ENCODE data around the gene TMEM178B. TPM values are rescaled to one million over a fixed set of nuclear protein-coding genes. Genes with fewer than 3 reads are reported as not detected.

Gene TMEM178B
- total and polyA plus RNA-seq, 2 experiments from 2014 or later, result 0.24 to 0.30 TPM

GRCh38 chr7:141209454-141209853, 135.6 kb downstream of the TMEM178B start:
- no peaks in the 10 kb centered on the region for H3K9me2 ChIP-seq (replicated peaks; ENCODE audit: insufficient read depth)
- H3K36me3 ChIP-seq (replicated peaks; ENCODE audit: insufficient read depth, low read depth), result no peaks in the 10 kb centered on the region
- H3K27me3 ChIP-seq, result peaks cover 5% of the 10 kb centered on the region
- 75% methylated on average over 3 of the region's 3 CpGs for WGBS (ENCODE audit: low lambda C conversion rate, missing lambda C conversion rate)
- no peak overlapping the region for H2AFZ ChIP-seq
- H3K4me3 ChIP-seq, result no peak overlapping the region
- H3K9me3 ChIP-seq (ENCODE audit: low read depth), result no peaks in the 10 kb centered on the region
- no peaks in the 10 kb centered on the region for H3K79me2 ChIP-seq
- H3K4me1 ChIP-seq (ENCODE audit: insufficient read depth), result no peaks in the 10 kb centered on the region
- DNase-seq (ENCODE audit: low spot score), result no peak
- no peaks in the 10 kb centered on the region for H4K20me1 ChIP-seq (ENCODE audit: insufficient read depth, poor library complexity, severe bottlenecking)
- no peak for TF ChIP-seq CTCF (IDR thresholded peaks at IDR 0.05; ENCODE audit: poor library complexity)
- H3K27ac ChIP-seq, result no peak overlapping the region
- no peak overlapping the region for H3K4me2 ChIP-seq

GRCh38 chr7:141210862-141211261, 137.0 kb downstream of the TMEM178B start:
- Histone ChIP-seq H2AFZ (no peak overlapping the region), H3K27ac (no peak overlapping the region), H3K4me2 (no peak overlapping the region), H3K79me2 (no peaks in the 10 kb centered on the region), H3K9me3 (ENCODE audit: low read depth) (no peaks in the 10 kb centered on the region), H3K9me2 (replicated peaks; ENCODE audit: insufficient read depth) (no peaks in the 10 kb centered on the region), H4K20me1 (ENCODE audit: insufficient read depth, poor library complexity, severe bottlenecking) (no peaks in the 10 kb centered on the region), H3K4me1 (ENCODE audit: insufficient read depth) (no peaks in the 10 kb centered on the region), H3K27me3 (peaks cover 5% of the 10 kb centered on the region), H3K36me3 (replicated peaks; ENCODE audit: insufficient read depth, low read depth) (no peaks in the 10 kb centered on the region), H3K4me3 (no peak overlapping the region)
- TF ChIP-seq EZH2phosphoT487 (IDR thresholded peaks at IDR 0.05; ENCODE audit: low read depth, severe bottlenecking, unreplicated experiment) (no peak), CTCF (IDR thresholded peaks at IDR 0.05; ENCODE audit: poor library complexity) (no peak), EZH2 (IDR thresholded peaks at IDR 0.05; ENCODE audit: borderline replicate concordance) (no peak)
- WGBS (ENCODE audit: low lambda C conversion rate, missing lambda C conversion rate), result 65% methylated on average over 2 of the region's 2 CpGs
- DNase-seq (ENCODE audit: low spot score), result no peak

GRCh38 chr7:141213226-141213625, 139.4 kb downstream of the TMEM178B start:
- TF ChIP-seq EZH2 (IDR thresholded peaks at IDR 0.05; ENCODE audit: borderline replicate concordance) (no peak), EZH2phosphoT487 (IDR thresholded peaks at IDR 0.05; ENCODE audit: low read depth, severe bottlenecking, unreplicated experiment) (no peak), CTCF (IDR thresholded peaks at IDR 0.05; ENCODE audit: poor library complexity) (no peak)
- H2AFZ ChIP-seq, result no peak overlapping the region
- H3K9me3 ChIP-seq (ENCODE audit: low read depth), result no peaks in the 10 kb centered on the region
- H4K20me1 ChIP-seq (ENCODE audit: insufficient read depth, poor library complexity, severe bottlenecking), result no peaks in the 10 kb centered on the region
- no peaks in the 10 kb centered on the region for H3K9me2 ChIP-seq (replicated peaks; ENCODE audit: insufficient read depth)
- DNase-seq (ENCODE audit: low spot score), result no peak
- H3K27me3 ChIP-seq, result peaks cover 5% of the 10 kb centered on the region
- H3K27ac ChIP-seq, result no peak overlapping the region
- no peaks in the 10 kb centered on the region for H3K79me2 ChIP-seq
- H3K4me2 ChIP-seq, result no peak overlapping the region
- H3K4me1 ChIP-seq (ENCODE audit: insufficient read depth), result no peaks in the 10 kb centered on the region
- H3K36me3 ChIP-seq (replicated peaks; ENCODE audit: insufficient read depth, low read depth), result no peaks in the 10 kb centered on the region
- no peak overlapping the region for H3K4me3 ChIP-seq
- 80% methylated on average over 2 of the region's 2 CpGs for WGBS (ENCODE audit: low lambda C conversion rate, missing lambda C conversion rate)

- DNase-seq (ENCODE audit: low spot score), result no peak
- Histone ChIP-seq H3K79me2 (no peaks in the 10 kb centered on the region), H3K36me3 (replicated peaks; ENCODE audit: insufficient read depth, low read depth) (no peaks in the 10 kb centered on the region), H2AFZ (no peak overlapping the region), H3K4me2 (no peak overlapping the region), H3K27me3 (peaks cover 9% of the 10 kb centered on the region), H3K9me3 (ENCODE audit: low read depth) (no peaks in the 10 kb centered on the region), H3K27ac (no peak overlapping the region), H3K4me1 (ENCODE audit: insufficient read depth) (no peaks in the 10 kb centered on the region), H3K9me2 (replicated peaks; ENCODE audit: insufficient read depth) (no peaks in the 10 kb centered on the region), H4K20me1 (ENCODE audit: insufficient read depth, poor library complexity, severe bottlenecking) (no peaks in the 10 kb centered on the region), H3K4me3 (no peak overlapping the region)
- 80% methylated on average over 7 of the region's 7 CpGs for WGBS (ENCODE audit: low lambda C conversion rate, missing lambda C conversion rate)
- no peak for TF ChIP-seq EZH2 (IDR thresholded peaks at IDR 0.05; ENCODE audit: borderline replicate concordance)
- no peak for TF ChIP-seq EZH2phosphoT487 (IDR thresholded peaks at IDR 0.05; ENCODE audit: low read depth, severe bottlenecking, unreplicated experiment)
- no peak for TF ChIP-seq CTCF (IDR thresholded peaks at IDR 0.05; ENCODE audit: poor library complexity)
Measured at GRCh38 chr7:141217938-141218337, 144.1 kb downstream of the TMEM178B start.
